ENCODE data around the gene TEAD1.

- TF ChIP-seq CTCF (IDR thresholded peaks at IDR 0.05) (no peak), POLR2A (IDR thresholded peaks at IDR 0.05) (no peak), EP300 (IDR thresholded peaks at IDR 0.05) (no peak)
These were observed 208.4 kb downstream of the TEAD1 start for GRCh38 chr11:12882670-12883069.

Data from tibial nerve (tissue), 4 donors.